K562 (cell line): ENCODE data around the gene IMMP2L. TPM values are rescaled to one million over a fixed set of nuclear protein-coding genes. Genes with fewer than 3 reads are reported as not detected.

Experiments
- BDP1 ChIP-seq: IDR thresholded peaks from 3 replicates; pipeline ENCODE4 v1.6.1; 2011; ENCODE audit not compliant: insufficient read length, insufficient read depth
- CBX5 ChIP-seq: IDR thresholded peaks from 2 replicates; pipeline ENCODE4 v1.6.1; 2014; ENCODE audit warnings: low read depth, borderline replicate concordance
- DLX4 ChIP-seq: fragments of 250-450 bp; sonication (Bioruptor Pico); IDR thresholded peaks from 2 replicates; pipeline ENCODE4 v1.6.1; 2021; ENCODE audit warnings: mild to moderate bottlenecking
- EGR1 ChIP-seq: fragments of 450-650 bp; conservative IDR thresholded peaks from 2 replicates; pipeline ENCODE4 v1.6.1; 2017; ENCODE audit warnings: mild to moderate bottlenecking
- MNT ChIP-seq, 2 experiments: fragments of 450-650 bp; conservative IDR thresholded peaks; 2 replicates each; pipeline ENCODE4 v1.6.1; 2017; ENCODE audit warnings: mild to moderate bottlenecking in 2 of 2, moderate library complexity in 2 of 2
- NCOA1 ChIP-seq: fragments of 450-650 bp; IDR thresholded peaks from 2 replicates; pipeline ENCODE4 v1.6.1; 2016; ENCODE audit warnings: low read depth
- NFATC3 ChIP-seq: fragments of 450-650 bp; IDR thresholded peaks from 2 replicates; pipeline ENCODE4 v1.6.1; 2017; ENCODE audit warnings: mild to moderate bottlenecking
- NFE2L1 ChIP-seq: fragments of 450-650 bp; IDR thresholded peaks from 2 replicates; pipeline ENCODE4 v1.6.1; 2016; ENCODE audit warnings: missing genetic modification characterization, low read depth, mild to moderate bottlenecking, missing compliant biosample characterization, moderate library complexity, borderline replicate concordance
- NR3C1 ChIP-seq: sonication (generic); formaldehyde crosslinking; IDR thresholded peaks from 2 replicates; pipeline ENCODE4 v1.8.1; 2022; ENCODE audit warnings: missing genetic modification reagents
- SIRT6 ChIP-seq: IDR thresholded peaks from one replicate; pipeline ENCODE4 v1.6.1; 2012; ENCODE audit warnings: low read depth, mild to moderate bottlenecking, control low read depth, inconsistent platforms, low read length, moderate library complexity
- SLC30A9 ChIP-seq: fragments of 250-450 bp; sonication (Bioruptor Pico); IDR thresholded peaks from 2 replicates; pipeline ENCODE4 v1.8.0; 2022; ENCODE audit warnings: mild to moderate bottlenecking, moderate library complexity
- SRSF3 ChIP-seq: fragments of 200-400 bp; formaldehyde crosslinking; IDR thresholded peaks from 2 replicates; pipeline ENCODE4 v1.6.1; 2016; ENCODE audit warnings: mild to moderate bottlenecking, low read length, moderate library complexity; ENCODE audit not compliant: insufficient read depth
- ZBTB11 ChIP-seq, 3 experiments: fragments of 200-800 bp in 1 of 3; fragments of 250-450 bp in 1 of 3; fragments of 450-650 bp in 1 of 3; sonication (Bioruptor Pico) in 1 of 3; sonication (Bioruptor generic) in 1 of 3; formaldehyde crosslinking in 1 of 3; IDR thresholded peaks; 2 replicates each; pipeline versions ENCODE4 v1.6.1 to v1.8.0; 2016 to 2022; ENCODE audit warnings: mild to moderate bottlenecking in 2 of 3, missing genetic modification characterization in 2 of 3, missing compliant biosample characterization in 1 of 3, moderate library complexity in 1 of 3
- ZC3H4 ChIP-seq: sonication (generic); formaldehyde crosslinking; IDR thresholded peaks from 2 replicates; pipeline ENCODE4 v1.9.0; 2021; ENCODE audit warnings: missing genetic modification reagents, borderline replicate concordance
- ZKSCAN3 ChIP-seq: fragments of 250-450 bp; sonication (Bioruptor Pico); IDR thresholded peaks from 2 replicates; pipeline ENCODE4 v1.4.0; 2020
- ZNF354B ChIP-seq: fragments of 250-450 bp; sonication (Bioruptor Pico); IDR thresholded peaks from 2 replicates; pipeline ENCODE4 v1.4.0; 2020
- ZNF75A ChIP-seq: fragments of 450-650 bp; formaldehyde crosslinking; IDR thresholded peaks from 2 replicates; pipeline ENCODE4 v1.4.0; 2020; ENCODE audit warnings: mild to moderate bottlenecking
- polyA plus RNA-seq, 8 experiments: library from polyadenylated mRNA; depleted of rRNA in 4 of 8; stranded (reverse) in 5 of 8; unstranded in 3 of 8; fragments of >200 nt; fragmentation: Nextera tagmentation in 2 of 8; fragmentation: Illumina TruSeq in 1 of 8; extraction: Ambion mirVana in 2 of 8; extraction: Trizol in 1 of 8; gene quantifications; 2 replicates each; pipeline versions ENCODE4 v1.2.1 to v1.2.3, GENCODE V29; 2011 to 2014; ENCODE audit warnings: inconsistent platforms in 1 of 8, missing spikeins in 1 of 8
- total RNA-seq, 7 experiments: library from RNA; depleted of rRNA in 6 of 7; stranded (reverse); fragments of >200 nt in 6 of 7; fragmentation: Illumina TruSeq in 2 of 7; extraction: Trizol in 2 of 7; gene quantifications; 2 replicates each; pipeline versions ENCODE4 v1.2.1 to v1.2.3, GENCODE V29; 2011 to 2021; ENCODE audit warnings: low replicate concordance in 1 of 7
- TF ChIP-seq, protein P1 (sequence below): sonication (generic); formaldehyde crosslinking; IDR thresholded peaks from 2 replicates; pipeline ENCODE4 v1.8.1; 2022; ENCODE audit warnings: missing genetic modification reagents
- TF ChIP-seq, protein P2 (sequence below): fragments of 450-650 bp; formaldehyde crosslinking; conservative IDR thresholded peaks from 2 replicates; pipeline ENCODE4 v1.4.0; 2022; ENCODE audit warnings: mild to moderate bottlenecking, missing genetic modification characterization

The IMMP2L gene
- total and polyA plus RNA-seq, 9 of the 15 experiments (the other 6 are each of a cell fraction or from before 2014, with no cell fraction given), result 29.7 to 116 (median 53.0) TPM

DNA sequence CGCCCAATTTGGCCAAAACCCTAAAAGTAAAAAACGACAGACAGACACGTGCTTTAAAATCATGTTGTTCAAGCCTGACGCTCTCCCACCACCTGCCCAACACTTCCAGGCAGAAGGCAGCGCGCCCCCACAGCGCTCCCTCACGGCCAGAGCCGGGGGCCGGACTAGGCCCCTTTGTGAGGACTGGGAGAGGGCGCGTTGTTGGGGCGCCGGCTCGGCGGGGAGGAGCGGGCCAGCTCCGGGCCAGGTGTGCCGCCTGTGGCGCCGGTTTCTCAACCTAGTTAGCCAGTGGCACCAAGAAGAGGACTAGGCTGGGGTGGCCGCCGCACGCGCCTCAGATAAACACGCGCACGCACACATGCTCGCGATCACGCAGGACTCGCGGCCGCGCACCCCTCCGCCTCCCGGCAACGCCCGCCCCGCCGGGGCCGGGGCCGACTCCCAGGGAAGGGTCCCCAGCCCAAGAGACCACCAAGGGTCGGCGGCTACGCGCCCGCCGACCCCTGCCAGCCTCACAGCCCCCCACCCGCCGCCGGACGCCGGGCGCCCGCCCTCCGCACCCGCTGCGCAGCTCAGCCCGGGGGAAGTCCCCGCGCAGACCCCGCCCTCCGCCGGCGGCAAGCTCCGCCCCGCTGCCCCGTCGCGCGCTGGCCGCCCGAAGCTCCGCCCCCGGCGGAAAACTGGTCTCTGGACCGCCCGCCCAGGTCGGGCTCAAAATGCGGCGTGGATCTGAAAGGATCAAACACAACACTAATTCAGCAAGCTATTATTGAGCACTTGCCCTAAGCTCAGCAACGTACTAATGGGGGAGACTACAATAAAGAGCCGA lies at the start of gene IMMP2L (continued):
- TF ChIP-seq ZBTB11 (CRISPR knock-in tag; IDR thresholded peaks at IDR 0.05) (peak in 1 of 3 experiments; percentile 32; a peak in 1 of 6 replicates), MNT (conservative IDR thresholded peaks at IDR 0.05) (peak; percentile 97 to 98), NFATC3 (no peak), EGR1 (peak; percentile 75), SLC30A9 (no peak), ZC3H4 (CRISPR knock-in tag) (peak; percentile 88; the same call in 1 of the 2 replicates), ZNF75A (CRISPR knock-in tag) (no peak), CBX5 (peak; percentile 63), DLX4 (no peak), ZKSCAN3 (CRISPR knock-in tag) (no peak), NCOA1 (no peak), NR3C1 (peak; percentile 51; the same call in 1 of the 2 replicates), ZNF354B (CRISPR knock-in tag) (no peak), SIRT6 (no peak), NFE2L1 (tag) (no peak), BDP1 (no peak), SRSF3 (no peak)
- TF ChIP-seq, protein P1, sequence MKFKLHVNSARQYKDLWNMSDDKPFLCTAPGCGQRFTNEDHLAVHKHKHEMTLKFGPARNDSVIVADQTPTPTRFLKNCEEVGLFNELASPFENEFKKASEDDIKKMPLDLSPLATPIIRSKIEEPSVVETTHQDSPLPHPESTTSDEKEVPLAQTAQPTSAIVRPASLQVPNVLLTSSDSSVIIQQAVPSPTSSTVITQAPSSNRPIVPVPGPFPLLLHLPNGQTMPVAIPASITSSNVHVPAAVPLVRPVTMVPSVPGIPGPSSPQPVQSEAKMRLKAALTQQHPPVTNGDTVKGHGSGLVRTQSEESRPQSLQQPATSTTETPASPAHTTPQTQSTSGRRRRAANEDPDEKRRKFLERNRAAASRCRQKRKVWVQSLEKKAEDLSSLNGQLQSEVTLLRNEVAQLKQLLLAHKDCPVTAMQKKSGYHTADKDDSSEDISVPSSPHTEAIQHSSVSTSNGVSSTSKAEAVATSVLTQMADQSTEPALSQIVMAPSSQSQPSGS, result no peak
- TF ChIP-seq, protein P2, sequence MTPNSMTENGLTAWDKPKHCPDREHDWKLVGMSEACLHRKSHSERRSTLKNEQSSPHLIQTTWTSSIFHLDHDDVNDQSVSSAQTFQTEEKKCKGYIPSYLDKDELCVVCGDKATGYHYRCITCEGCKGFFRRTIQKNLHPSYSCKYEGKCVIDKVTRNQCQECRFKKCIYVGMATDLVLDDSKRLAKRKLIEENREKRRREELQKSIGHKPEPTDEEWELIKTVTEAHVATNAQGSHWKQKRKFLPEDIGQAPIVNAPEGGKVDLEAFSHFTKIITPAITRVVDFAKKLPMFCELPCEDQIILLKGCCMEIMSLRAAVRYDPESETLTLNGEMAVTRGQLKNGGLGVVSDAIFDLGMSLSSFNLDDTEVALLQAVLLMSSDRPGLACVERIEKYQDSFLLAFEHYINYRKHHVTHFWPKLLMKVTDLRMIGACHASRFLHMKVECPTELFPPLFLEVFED (CRISPR knock-in tag), result peak; percentile 35; the same call in 1 of the 2 replicates
